Right renal pelvis (tissue), 4 donors: ENCODE measurements around the gene FZR1. TPM values are rescaled to one million over a fixed set of nuclear protein-coding genes. Genes with fewer than 3 reads are reported as not detected.
"Not testable (repeated sequence)": the region's sequence is repeated elsewhere in the genome, so short reads cannot be mapped to it uniquely, and the experiment has no call there.

Experiments
- DNase-seq, 4 donors: peaks; one replicate each; pipeline ENCODE4 v3.0.0-alpha.2; 2013; ENCODE audit warnings: low read depth in 4 of 4, low spot score in 3 of 4, missing footprints in 1 of 4
- polyA plus RNA-seq, 4 donors: library from polyadenylated mRNA; unstranded; fragments of 120-200 nt; gene quantifications; one replicate each; pipeline ENCODE4 v1.2.1, GENCODE V29; 2013; ENCODE audit not compliant: insufficient read length in 4 of 4

The FZR1 gene
- polyA plus RNA-seq, 4 donors: 51.4 to 58.8 (median 52.0) TPM

DNA sequence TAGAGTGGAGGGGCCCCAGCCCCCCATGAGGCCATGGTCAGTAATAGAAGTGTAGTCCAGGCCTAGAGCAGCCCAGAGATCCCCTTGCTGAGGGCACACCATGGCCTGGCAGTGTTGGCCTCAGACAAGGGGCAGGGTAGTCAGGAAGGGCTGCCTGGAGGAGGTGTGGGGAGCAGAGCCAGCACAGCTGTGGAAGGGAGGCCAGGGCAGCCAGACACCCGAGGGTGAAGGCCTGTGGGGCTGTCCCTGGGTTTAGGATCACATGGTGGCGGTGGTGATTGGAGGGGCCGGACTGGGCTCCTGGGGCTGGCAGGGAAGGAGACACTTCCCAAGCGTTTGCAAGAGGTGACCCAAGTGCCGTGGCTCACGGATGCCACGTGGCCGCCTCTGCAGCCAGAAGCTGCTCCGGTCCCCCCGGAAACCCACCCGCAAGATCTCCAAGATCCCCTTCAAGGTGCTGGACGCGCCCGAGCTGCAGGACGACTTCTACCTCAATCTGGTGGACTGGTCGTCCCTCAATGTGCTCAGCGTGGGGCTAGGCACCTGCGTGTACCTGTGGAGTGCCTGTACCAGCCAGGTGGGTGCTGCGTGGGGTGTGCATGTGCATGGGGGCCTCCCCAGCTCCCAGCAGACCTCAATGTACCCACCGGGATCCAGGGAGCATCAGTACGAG, 21.3 kb downstream of the FZR1 start:
- DNase-seq: no peak

DNA sequence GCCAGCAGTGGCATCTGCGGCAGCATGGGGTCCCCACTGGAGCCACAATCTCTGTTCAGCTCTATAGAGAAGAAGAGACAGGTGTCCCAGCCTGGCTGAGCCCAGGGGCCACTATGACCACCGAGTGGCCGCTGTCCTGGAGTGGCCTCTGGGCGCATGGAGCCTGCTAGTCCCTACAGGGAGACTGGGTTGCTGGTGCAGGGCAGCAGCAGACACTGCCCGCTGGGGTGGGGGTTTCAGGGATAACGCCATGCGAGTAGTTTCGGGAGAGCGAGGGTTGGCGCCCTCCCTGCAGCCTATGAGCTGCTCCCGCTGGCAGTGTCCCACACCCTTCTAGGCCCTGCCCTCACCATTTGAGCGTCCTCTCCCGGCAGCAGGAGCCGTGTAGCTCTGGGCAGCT, 22.0 kb downstream of the FZR1 start:
- no peak for DNase-seq

DNA sequence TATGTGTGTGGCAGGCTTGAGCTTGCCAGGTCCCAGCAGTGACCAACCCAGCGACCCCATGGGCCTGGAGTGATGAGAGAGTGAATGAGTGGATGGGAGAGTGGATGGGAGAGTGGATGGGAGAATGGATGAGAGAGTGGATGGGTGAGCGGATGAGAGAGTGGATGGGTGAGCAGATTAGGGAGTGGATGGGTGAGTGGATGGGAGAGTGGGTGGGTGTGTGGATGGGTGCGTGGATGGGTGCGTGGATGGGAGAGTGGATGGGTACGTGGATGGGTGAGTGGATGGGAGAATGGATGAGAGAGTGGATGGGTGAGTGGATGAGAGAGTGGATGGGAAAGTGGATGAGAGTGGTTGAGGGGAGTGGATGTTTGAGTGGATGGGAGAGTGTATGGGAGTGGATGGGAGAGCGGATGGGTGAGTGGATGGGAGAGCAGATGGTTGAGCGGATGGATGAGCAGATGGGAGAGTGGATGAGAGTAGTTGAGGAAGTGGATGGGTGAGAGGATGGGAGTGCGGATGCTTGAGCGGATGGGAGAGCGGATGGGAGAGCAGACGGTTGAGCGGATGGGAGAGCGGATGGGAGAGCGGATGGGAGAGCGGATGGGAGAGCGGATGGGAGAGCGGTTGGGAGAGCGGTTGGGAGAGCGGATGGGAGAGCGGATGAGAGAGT, 22.6 kb downstream of the FZR1 start:
- no peak for DNase-seq

GRCh38 chr19:3529299-3529698, 23.2 kb downstream of the FZR1 start:
- DNase-seq: not testable (repeated sequence)

DNA sequence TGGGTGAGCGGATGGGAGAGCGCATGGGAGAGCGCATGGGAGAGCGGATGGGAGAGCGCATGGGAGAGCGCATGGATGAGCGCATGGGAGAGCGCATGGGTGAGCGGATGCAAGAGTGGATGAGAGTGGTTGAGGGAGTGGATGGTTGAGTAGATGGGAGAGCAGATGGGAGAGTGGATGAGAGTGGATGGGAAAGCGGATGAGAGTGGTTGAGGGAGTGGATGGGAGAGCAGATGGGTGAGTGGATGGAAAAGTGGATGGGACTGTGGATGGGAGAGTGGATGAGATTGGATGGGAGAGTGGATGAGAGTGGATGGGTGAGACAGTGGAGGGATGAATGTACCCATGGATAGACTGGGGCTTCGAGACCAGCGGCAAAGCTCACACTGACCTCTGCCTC, 24.3 kb downstream of the FZR1 start:
- no peak for DNase-seq

DNA sequence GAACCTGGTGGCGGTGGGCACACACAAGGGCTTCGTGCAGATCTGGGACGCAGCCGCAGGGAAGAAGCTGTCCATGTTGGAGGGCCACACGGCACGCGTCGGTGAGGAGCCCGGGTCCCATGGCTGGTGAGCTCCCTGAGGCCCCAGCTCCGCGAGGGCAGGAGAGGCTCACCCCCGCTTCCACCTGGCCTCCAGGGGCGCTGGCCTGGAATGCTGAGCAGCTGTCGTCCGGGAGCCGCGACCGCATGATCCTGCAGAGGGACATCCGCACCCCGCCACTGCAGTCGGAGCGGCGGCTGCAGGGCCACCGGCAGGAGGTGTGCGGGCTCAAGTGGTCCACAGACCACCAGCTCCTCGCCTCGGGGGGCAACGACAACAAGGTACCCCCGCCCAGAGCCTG, 25.6 kb downstream of the FZR1 start:
- no peak for DNase-seq

- no peak for DNase-seq
These were observed 26.2 kb downstream of the FZR1 start for GRCh38 chr19:3532154-3532786.

- no peak for DNase-seq
These were observed 26.9 kb downstream of the FZR1 start for GRCh38 chr19:3533033-3533432.

GRCh38 chr19:3533563-3534216, 27.6 kb downstream of the FZR1 start:
- DNase-seq: no peak

DNA sequence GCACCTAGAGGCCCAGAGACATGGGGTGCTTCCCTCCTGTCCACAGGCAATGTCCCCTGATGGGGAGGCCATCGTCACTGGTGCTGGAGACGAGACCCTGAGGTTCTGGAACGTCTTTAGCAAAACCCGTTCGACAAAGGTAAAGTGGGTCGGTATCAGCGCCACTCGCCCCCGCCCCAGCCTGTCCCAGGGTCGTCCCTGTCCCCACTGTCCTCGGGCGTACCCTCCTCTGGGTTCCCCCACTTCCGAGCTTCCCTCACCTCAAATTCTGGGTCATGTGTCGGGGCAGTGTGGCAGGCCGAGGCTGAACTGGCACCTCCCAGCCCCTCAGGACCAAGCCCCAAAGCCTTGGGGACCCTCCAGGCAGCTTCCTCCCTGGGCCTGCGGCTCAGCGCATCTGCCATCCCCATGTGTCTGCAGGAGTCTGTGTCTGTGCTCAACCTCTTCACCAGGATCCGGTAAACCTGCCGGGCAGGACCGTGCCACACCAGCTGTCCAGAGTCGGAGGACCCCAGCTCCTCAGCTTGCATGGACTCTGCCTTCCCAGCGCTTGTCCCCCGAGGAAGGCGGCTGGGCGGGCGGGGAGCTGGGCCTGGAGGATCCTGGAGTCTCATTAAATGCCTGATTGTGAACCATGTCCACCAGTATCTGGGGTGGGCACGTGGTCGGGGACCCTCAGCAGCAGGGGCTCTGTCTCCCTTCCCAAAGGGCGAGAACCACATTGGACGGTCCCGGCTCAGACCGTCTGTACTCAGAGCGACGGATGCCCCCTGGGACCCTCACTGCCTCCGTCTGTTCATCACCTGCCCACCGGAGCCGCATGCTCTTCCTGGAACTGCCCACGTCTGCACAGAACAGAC, 28.5 kb downstream of the FZR1 start:
- no peak for DNase-seq

- no peak for DNase-seq
These were observed 29.1 kb downstream of the FZR1 start for GRCh38 chr19:3535235-3535535.

- DNase-seq: no peak
These were observed 29.5 kb downstream of the FZR1 start for GRCh38 chr19:3535563-3535965.

DNA sequence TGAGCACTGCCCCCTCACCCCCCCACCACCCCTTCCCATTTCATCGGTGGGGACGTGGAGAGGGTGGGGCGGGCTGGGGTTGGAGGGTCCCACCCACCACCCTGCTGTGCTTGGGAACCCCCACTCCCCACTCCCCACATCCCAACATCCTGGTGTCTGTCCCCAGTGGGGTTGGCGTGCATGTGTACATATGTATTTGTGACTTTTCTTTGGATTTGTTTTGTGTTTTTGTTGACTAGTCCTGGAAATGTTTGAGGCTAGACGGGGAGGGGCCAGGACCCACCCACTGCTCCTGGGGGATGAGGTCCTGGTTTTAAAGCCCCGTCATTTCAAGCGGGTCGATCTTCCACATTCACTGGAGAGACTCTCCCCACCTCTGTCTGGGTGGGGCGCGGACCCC, 29.9 kb downstream of the FZR1 start:
- no peak for DNase-seq

DNA sequence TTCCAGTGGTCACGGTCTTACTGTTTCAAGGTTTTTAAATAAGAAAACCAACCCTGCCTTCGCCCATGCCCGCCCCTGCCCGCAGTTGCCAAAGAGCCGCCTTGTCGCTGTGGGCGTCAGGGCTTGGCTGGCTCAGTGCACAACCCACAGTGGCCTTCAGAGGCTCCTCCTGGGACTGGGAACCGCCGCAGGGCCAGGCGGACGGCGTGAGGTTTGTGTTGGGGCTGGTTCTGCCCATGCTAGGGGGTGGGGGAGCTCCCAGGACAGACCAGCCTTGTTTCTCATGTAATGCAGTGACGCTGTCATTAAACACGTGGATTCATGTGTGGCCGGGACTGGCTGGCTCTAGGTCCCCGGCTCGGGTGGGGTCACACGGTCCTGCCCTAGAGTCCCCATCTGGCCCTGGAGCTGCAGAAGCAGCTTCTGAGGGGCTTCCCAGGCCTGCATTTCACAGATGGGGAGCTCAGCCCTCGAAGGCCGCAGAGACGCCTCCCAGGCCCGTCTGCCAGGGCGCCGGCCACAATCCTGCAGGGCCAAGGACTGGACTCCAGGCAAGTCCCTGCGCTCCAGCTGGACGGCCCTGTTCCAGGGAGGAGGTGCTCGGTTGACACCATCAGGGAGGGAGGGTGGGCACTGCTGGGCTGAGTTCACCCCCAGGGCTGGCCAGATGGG, 30.5 kb downstream of the FZR1 start:
- DNase-seq: no peak

GRCh38 chr19:3537101-3537437, 31.0 kb downstream of the FZR1 start:
- no peak for DNase-seq

- no peak for DNase-seq
These were observed 31.5 kb downstream of the FZR1 start for GRCh38 chr19:3537438-3538240.

GRCh38 chr19:3538258-3538929, 32.3 kb downstream of the FZR1 start:
- DNase-seq: no peak

DNA sequence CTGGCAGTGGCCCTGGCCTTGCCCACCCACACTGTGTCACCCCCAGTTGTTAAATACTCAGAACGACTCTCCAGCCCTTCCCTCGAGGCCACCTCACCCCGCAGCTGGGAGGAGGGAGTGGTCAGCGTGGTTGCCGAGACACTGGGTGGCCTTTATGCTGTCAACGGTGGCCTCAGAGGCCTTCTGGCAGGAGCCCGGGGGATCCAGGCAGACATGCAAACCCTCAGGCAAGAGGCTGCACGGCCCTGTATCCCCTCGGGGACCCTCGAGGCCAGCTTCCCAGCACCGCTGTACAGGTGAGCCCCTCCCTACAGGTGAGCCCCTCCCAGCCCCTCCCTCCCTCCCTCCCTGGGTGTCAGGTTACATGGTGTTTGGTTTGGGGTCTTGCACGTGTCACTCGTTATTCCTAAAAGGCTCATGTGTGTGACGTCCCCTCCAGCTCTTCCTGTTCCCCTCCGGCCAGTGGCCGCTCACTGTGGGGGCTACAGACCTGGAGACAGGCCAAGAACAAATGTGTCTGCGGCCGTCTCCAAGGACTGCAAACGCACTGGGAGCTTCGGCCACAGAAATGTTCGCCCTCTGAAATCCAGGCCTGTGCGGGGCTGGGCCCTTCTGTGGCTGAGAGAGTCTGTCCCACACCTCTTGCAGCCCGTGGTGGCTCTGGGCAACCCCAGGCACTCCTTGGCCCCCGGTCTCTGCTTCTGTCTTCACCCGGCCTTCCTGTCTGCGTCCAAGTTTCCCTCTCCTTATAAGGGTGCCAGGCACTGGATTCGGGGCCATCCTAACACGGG, 33.0 kb downstream of the FZR1 start, which contains the start of gene TEKTIP1:
TSS of gene TEKTIP1 (plus strand) at position 210 of the 791 bp plus-strand sequence. CDS start at position 214, 4 bp downstream.
- no peak for DNase-seq
